NCI-H2029 (cell line): ENCODE measurements around the gene TUBB1.

Experiments used
- DNase-seq: peaks from one replicate; lab custom pipeline; 2025; lab: John Stamatoyannopoulos, UW

TUBB1 gene

GRCh38 chr20:59042796-59043631, 23.8 kb downstream of the TUBB1 start:
- DNase-seq = peak; percentile 93

- DNase-seq = no peak
These were observed 24.5 kb downstream of the TUBB1 start for GRCh38 chr20:59043698-59044097.

- no peak for DNase-seq
These were observed 25.1 kb downstream of the TUBB1 start for GRCh38 chr20:59044295-59044694.

GRCh38 chr20:59044796-59045195, 25.6 kb downstream of the TUBB1 start:
- DNase-seq = no peak

- no peak for DNase-seq
These were observed 27.6 kb downstream of the TUBB1 start for GRCh38 chr20:59046862-59047261.

GRCh38 chr20:59047938-59048680, 28.9 kb downstream of the TUBB1 start:
- no peak for DNase-seq

GRCh38 chr20:59048681-59049030, 29.4 kb downstream of the TUBB1 start:
- no peak for DNase-seq

GRCh38 chr20:59050437-59050836, 31.2 kb downstream of the TUBB1 start:
- DNase-seq = no peak

GRCh38 chr20:59051666-59052185, 32.5 kb downstream of the TUBB1 start:
- DNase-seq = no peak

- DNase-seq = no peak
These were observed 36.1 kb downstream of the TUBB1 start for GRCh38 chr20:59055302-59055701.

- no peak for DNase-seq
These were observed 42.9 kb downstream of the TUBB1 start for GRCh38 chr20:59062081-59062480.

- DNase-seq = no peak
These were observed 44.4 kb downstream of the TUBB1 start for GRCh38 chr20:59063358-59064213.

GRCh38 chr20:59064214-59064722, 45.0 kb downstream of the TUBB1 start:
- DNase-seq = no peak

- DNase-seq = no peak
These were observed 49.3 kb downstream of the TUBB1 start for GRCh38 chr20:59068534-59068933.

- DNase-seq = no peak
These were observed 49.8 kb downstream of the TUBB1 start for GRCh38 chr20:59069026-59069425.

- no peak for DNase-seq
These were observed 52.0 kb downstream of the TUBB1 start for GRCh38 chr20:59071216-59071615.

- no peak for DNase-seq
These were observed 54.4 kb downstream of the TUBB1 start for GRCh38 chr20:59073582-59073981.

GRCh38 chr20:59074456-59074855, 55.2 kb downstream of the TUBB1 start:
- no peak for DNase-seq

GRCh38 chr20:59075934-59076508, 56.8 kb downstream of the TUBB1 start:
- DNase-seq = no peak
